Measurements from ENCODE around the gene ST7L. TPM values are rescaled to one million over a fixed set of nuclear protein-coding genes. Genes with fewer than 3 reads are reported as not detected.

Gene ST7L
- total and polyA plus RNA-seq, 2 of the 4 experiments (the other 2 are of a cell fraction) = 7.7 to 14.7 TPM

- no peak overlapping the region for H2AK9ac ChIP-seq (replicated peaks; ENCODE audit: low read depth, low read length, poor library complexity)
- no peak overlapping the region for H3K4ac ChIP-seq (ENCODE audit: low read depth, low read length)
- no peak overlapping the region for H2BK120ac ChIP-seq (ENCODE audit: low read depth, low read length)
- peaks cover 2% of the 10 kb centered on the region for H3K4me1 ChIP-seq (ENCODE audit: control insufficient read depth, insufficient read depth, low read length)
- H3K56ac ChIP-seq (ENCODE audit: extremely low read depth, insufficient read depth, low read length) = no peak overlapping the region
- no peak overlapping the region for H4K91ac ChIP-seq (ENCODE audit: insufficient read depth, low read depth, low read length)
- no CpG with 5 or more reads among the region's 4 CpGs for WGBS, 2 experiments (ENCODE audit: extremely low coverage in 2 of 2, insufficient read length in 1 of 2)
- no peak overlapping the region for H3K14ac ChIP-seq (replicated peaks; ENCODE audit: low read depth, low read length)
- no peaks in the 10 kb centered on the region for H3K9me3 ChIP-seq (ENCODE audit: control insufficient read depth, insufficient read depth, low read length)
- H3K36me3 ChIP-seq (ENCODE audit: control insufficient read depth, insufficient read depth, low read length) = no peaks in the 10 kb centered on the region
- DNase-seq (peak; percentile 37), ATAC-seq (ENCODE audit: low read depth) (peak; percentile 72)
- no peak overlapping the region for H2AFZ ChIP-seq (replicated peaks; ENCODE audit: low read length, poor library complexity)
- no peak overlapping the region for H3K27ac ChIP-seq (ENCODE audit: insufficient read depth, low read length)
- H3K4me2 ChIP-seq (ENCODE audit: low read depth, low read length) = no peak overlapping the region
- POLR2A ChIA-PET (ENCODE audit: unreplicated experiment) = no interaction called here
- H3K4me3 ChIP-seq (ENCODE audit: insufficient read depth, low read depth, low read length) = no peak overlapping the region
- no peaks in the 10 kb centered on the region for H3K27me3 ChIP-seq (ENCODE audit: control insufficient read depth, insufficient read depth, low read length)
- in situ Hi-C loops (cut with MboI; ENCODE audit: low sequenced_read_pairs) = no loop called here
- H2BK20ac ChIP-seq (ENCODE audit: low read depth, low read length) = no peak overlapping the region
- peaks cover 0 to 43% of the 10 kb centered on the region in 2 experiments; a peak in 2 of 4 replicates for H3K79me1 ChIP-seq (ENCODE audit: low read depth in 1 of 2, low read length in 2 of 2)
- no peak overlapping the region for H3K18ac ChIP-seq (ENCODE audit: low read depth, low read length)
- intact Hi-C loops (cut with micrococcal nuclease) = loop anchor here (5.0 kb wide), 1 partner anchor 35 kb away; the partner anchor contains the start of gene MOV10
- dilution Hi-C loops (cut with HindIII; ENCODE audit: low sequenced_read_pairs, unreplicated experiment) = no loop called here
- CTCF ChIA-PET = interaction anchor here (0.9 kb wide), 1 partner anchor 10 kb away, joined by 3 read pairs; no protein-coding TSS in a partner anchor
- H3K9me1 ChIP-seq (ENCODE audit: insufficient read depth, low read length) = peaks cover 8% of the 10 kb centered on the region
- H4K8ac ChIP-seq (ENCODE audit: low read depth in 2 of 2, low read length in 2 of 2) = no peak overlapping the region
- no TSS peak for BruUV-seq (replicated peaks)
- H4K20me1 ChIP-seq (ENCODE audit: insufficient read depth, low read length) = peaks cover 77% of the 10 kb centered on the region
- peak overlapping the region; percentile 30 for H2BK5ac ChIP-seq (ENCODE audit: low read depth, low read length, poor library complexity, severe bottlenecking)
- no peak overlapping the region for H2BK15ac ChIP-seq (ENCODE audit: low read depth, low read length)
- H2AK5ac ChIP-seq (ENCODE audit: low read depth, low read length) = no peak overlapping the region
- H4K5ac ChIP-seq (ENCODE audit: low read depth, low read length) = no peak overlapping the region
- no peak overlapping the region for H3K23ac ChIP-seq (ENCODE audit: low read depth, low read length)
- H3K9ac ChIP-seq (ENCODE audit: low read depth, low read length) = no peak overlapping the region
- TF ChIP-seq FOS (IDR thresholded peaks at IDR 0.05; ENCODE audit: low read depth, low read length) (no peak), NFE2L2 (IDR thresholded peaks at IDR 0.05; ENCODE audit: low read depth, low read length) (no peak), BHLHE40 (IDR thresholded peaks at IDR 0.05; ENCODE audit: low read depth, low read length) (no peak), MAFK (IDR thresholded peaks at IDR 0.05; ENCODE audit: low read depth, low read length) (no peak), RFX5 (IDR thresholded peaks at IDR 0.05; ENCODE audit: low read depth, low read length) (no peak), CEBPB (IDR thresholded peaks at IDR 0.05; ENCODE audit: low read depth, low read length) (no peak), POLR2A (IDR thresholded peaks at IDR 0.05; ENCODE audit: low read depth, low read length) (no peak), SMC3 (IDR thresholded peaks at IDR 0.05; ENCODE audit: low read depth, low read length) (no peak), CTCF (conservative IDR thresholded peaks at IDR 0.05; ENCODE audit: low read depth, low read length) (no peak), MXI1 (IDR thresholded peaks at IDR 0.05; ENCODE audit: borderline replicate concordance, low read depth, low read length) (no peak), MAZ (IDR thresholded peaks at IDR 0.05; ENCODE audit: borderline replicate concordance, low read depth, low read length) (no peak), CHD1 (IDR thresholded peaks at IDR 0.05; ENCODE audit: low read depth, low read length) (no peak), RCOR1 (IDR thresholded peaks at IDR 0.05; ENCODE audit: insufficient replicate concordance, low read length) (no peak)
- TF ChIP-seq, protein P1, sequence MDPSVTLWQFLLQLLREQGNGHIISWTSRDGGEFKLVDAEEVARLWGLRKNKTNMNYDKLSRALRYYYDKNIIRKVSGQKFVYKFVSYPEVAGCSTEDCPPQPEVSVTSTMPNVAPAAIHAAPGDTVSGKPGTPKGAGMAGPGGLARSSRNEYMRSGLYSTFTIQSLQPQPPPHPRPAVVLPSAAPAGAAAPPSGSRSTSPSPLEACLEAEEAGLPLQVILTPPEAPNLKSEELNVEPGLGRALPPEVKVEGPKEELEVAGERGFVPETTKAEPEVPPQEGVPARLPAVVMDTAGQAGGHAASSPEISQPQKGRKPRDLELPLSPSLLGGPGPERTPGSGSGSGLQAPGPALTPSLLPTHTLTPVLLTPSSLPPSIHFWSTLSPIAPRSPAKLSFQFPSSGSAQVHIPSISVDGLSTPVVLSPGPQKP (IDR thresholded peaks at IDR 0.05; ENCODE audit: borderline replicate concordance, low read depth, low read length) = no peak
- TF ChIP-seq, protein P2, sequence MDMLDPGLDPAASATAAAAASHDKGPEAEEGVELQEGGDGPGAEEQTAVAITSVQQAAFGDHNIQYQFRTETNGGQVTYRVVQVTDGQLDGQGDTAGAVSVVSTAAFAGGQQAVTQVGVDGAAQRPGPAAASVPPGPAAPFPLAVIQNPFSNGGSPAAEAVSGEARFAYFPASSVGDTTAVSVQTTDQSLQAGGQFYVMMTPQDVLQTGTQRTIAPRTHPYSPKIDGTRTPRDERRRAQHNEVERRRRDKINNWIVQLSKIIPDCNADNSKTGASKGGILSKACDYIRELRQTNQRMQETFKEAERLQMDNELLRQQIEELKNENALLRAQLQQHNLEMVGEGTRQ (IDR thresholded peaks at IDR 0.05; ENCODE audit: low read depth, low read length) = no peak
Observed at GRCh38 chr1:112637254-112638109, 18.5 kb upstream of the ST7L start.

Data from IMR-90 (cell line).